ENCODE results near the gene SMIM26. TPM values are rescaled to one million over a fixed set of nuclear protein-coding genes. Genes with fewer than 3 reads are reported as not detected.
"Not testable (repeated sequence)": the region's sequence is repeated elsewhere in the genome, so short reads cannot be mapped to it uniquely, and the experiment has no call there.

The SMIM26 gene
- 100 to 1,000 TPM in 2 of 4 donors, 10 to 100 TPM in 2; 83.1 to 164 (median 112) TPM for total RNA-seq

- TF ChIP-seq POLR2A (IDR thresholded peaks at IDR 0.05): no peak
- TF ChIP-seq CTCF (IDR thresholded peaks at IDR 0.05): no peak
- peak within 1 kb of the TSS; percentile 46 for H3K4me3 ChIP-seq (ENCODE audit: low read depth, poor library complexity, severe bottlenecking)
- peak; percentile 92 to 98 for DNase-seq (ENCODE audit: low spot score in 2 of 2)
- 0% methylated on average over 37 to 39 of the region's 51 CpGs for WGBS, 2 donors
- intact Hi-C loops (cut with DNase I; ENCODE audit: low total_unique reads): no loop called here
Observed at GRCh38 chr20:18566892-18567738, at the start of gene SMIM26. SMIM26 (plus strand) TSS chr20:18567432; CDS start chr20:18567479, 47 bp downstream.

GRCh38 chr20:18522066-18522465, 45.2 kb upstream of the SMIM26 start:
- intact Hi-C loops (cut with DNase I; ENCODE audit: low total_unique reads); H3K4me3 ChIP-seq (ENCODE audit: low read depth, poor library complexity, severe bottlenecking); DNase-seq (ENCODE audit: low spot score in 2 of 2): not testable (repeated sequence)
- WGBS, 2 donors: 92 to 95% methylated on average over 9 of the region's 9 CpGs

- intact Hi-C loops (cut with DNase I; ENCODE audit: low total_unique reads): no loop called here
- WGBS, 2 donors: 93 to 94% methylated on average over 2 of the region's 2 CpGs
- DNase-seq (ENCODE audit: low spot score in 2 of 2): no peak
Observed at GRCh38 chr20:18523066-18523465, 44.2 kb upstream of the SMIM26 start.

GRCh38 chr20:18524646-18525045, 42.6 kb upstream of the SMIM26 start:
- TF ChIP-seq POLR2A (IDR thresholded peaks at IDR 0.05) (no peak), CTCF (IDR thresholded peaks at IDR 0.05) (no peak)
- H3K4me3 ChIP-seq (ENCODE audit: low read depth, poor library complexity, severe bottlenecking): no peak overlapping the region
- intact Hi-C loops (cut with DNase I; ENCODE audit: low total_unique reads): no loop called here
- whole genome bisulfite sequencing, 2 donors: 80 to 87% methylated on average over 1 of the region's 1 CpG
- DNase-seq (ENCODE audit: low spot score in 2 of 2): no peak

More at GRCh38 chr20:18523066-18523465, 44.2 kb upstream of the SMIM26 start:
- TF ChIP-seq CTCF (IDR thresholded peaks at IDR 0.05): no peak
- TF ChIP-seq POLR2A (IDR thresholded peaks at IDR 0.05): no peak
- no peak overlapping the region for H3K4me3 ChIP-seq (ENCODE audit: low read depth, poor library complexity, severe bottlenecking)

GRCh38 chr20:18526761-18527160, 40.5 kb upstream of the SMIM26 start:
- WGBS, 2 donors: 81 to 82% methylated on average over 14 of the region's 14 CpGs
- DNase-seq (ENCODE audit: low spot score in 2 of 2); intact Hi-C loops (cut with DNase I; ENCODE audit: low total_unique reads); H3K4me3 ChIP-seq (ENCODE audit: low read depth, poor library complexity, severe bottlenecking): not testable (repeated sequence)

- no peak for DNase-seq (ENCODE audit: low spot score in 2 of 2)
- 94% methylated on average over 2 of the region's 2 CpGs for WGBS, 2 donors
- TF ChIP-seq CTCF (IDR thresholded peaks at IDR 0.05): no peak
- no peak for TF ChIP-seq POLR2A (IDR thresholded peaks at IDR 0.05)
- no peak overlapping the region for H3K4me3 ChIP-seq (ENCODE audit: low read depth, poor library complexity, severe bottlenecking)
- intact Hi-C loops (cut with DNase I; ENCODE audit: low total_unique reads): no loop called here
Observed at GRCh38 chr20:18527339-18527738, 39.9 kb upstream of the SMIM26 start.

GRCh38 chr20:18527836-18528235, 39.4 kb upstream of the SMIM26 start:
- intact Hi-C loops (cut with DNase I; ENCODE audit: low total_unique reads): no loop called here
- 93 to 94% methylated on average over 2 of the region's 2 CpGs for WGBS, 2 donors
- DNase-seq (ENCODE audit: low spot score in 2 of 2): no peak
- no peak overlapping the region for H3K4me3 ChIP-seq (ENCODE audit: low read depth, poor library complexity, severe bottlenecking)
- TF ChIP-seq CTCF (IDR thresholded peaks at IDR 0.05) (no peak), POLR2A (IDR thresholded peaks at IDR 0.05) (no peak)
